HCT116 (cell line): ENCODE data around the gene ZDHHC14.

Source experiments
- CBX3 ChIP-seq: IDR thresholded peaks from 2 replicates; pipeline ENCODE4 v1.6.1; 2012; ENCODE audit warnings: low read depth
- CTCF ChIP-seq, 3 experiments: fragments of 200-600 bp in 1 of 3; sonication (generic) in 1 of 3; IDR thresholded peaks in 2 of 3; conservative IDR thresholded peaks in 1 of 3; 2 replicates each; pipeline ENCODE4 v1.5.1; 2012 to 2017; ENCODE audit warnings: low read depth in 2 of 3, low read length in 2 of 3, antibody characterized with exemption in 1 of 3, borderline replicate concordance in 1 of 3, control low read depth in 1 of 3, mild to moderate bottlenecking in 1 of 3, mixed read lengths in 1 of 3, mixed run types in 1 of 3, moderate library complexity in 1 of 3; ENCODE audit not compliant: insufficient read depth in 1 of 3
- EZH2 ChIP-seq: fragments of 200-600 bp; sonication (generic); IDR thresholded peaks from 2 replicates; pipeline ENCODE4 v1.6.1; 2017; ENCODE audit warnings: antibody characterized with exemption, mixed run types
- JUND ChIP-seq: IDR thresholded peaks from 2 replicates; pipeline ENCODE4 v1.6.1; 2012
- POLR2A ChIP-seq: IDR thresholded peaks from 2 replicates; pipeline ENCODE4 v1.7.0; 2011; ENCODE audit warnings: borderline replicate concordance; ENCODE audit not compliant: insufficient read depth, insufficient read length; ENCODE audit errors: extremely low read depth
- REST ChIP-seq: IDR thresholded peaks from 2 replicates; pipeline ENCODE4 v1.6.1; 2012; ENCODE audit warnings: low read depth
- SRF ChIP-seq: IDR thresholded peaks from 2 replicates; pipeline ENCODE4 v1.6.1; 2012; ENCODE audit warnings: low read depth
- YY1 ChIP-seq: IDR thresholded peaks from 2 replicates; pipeline ENCODE4 v1.6.1; 2011; ENCODE audit warnings: low read length, low read depth, moderate library complexity, mild to moderate bottlenecking; ENCODE audit not compliant: insufficient replicate concordance; ENCODE audit errors: extremely low read depth

GRCh38 chr6:157596886-157597285 is 215.9 kb downstream of the ZDHHC14 start:
- TF ChIP-seq SRF (no peak), REST (no peak), YY1 (no peak), CBX3 (no peak), CTCF (IDR thresholded peaks at IDR 0.05 in 2 of 3, conservative IDR thresholded peaks at IDR 0.05 in 1 of 3; ENCODE audit: borderline replicate concordance in 1 of 3, insufficient read depth in 1 of 3, low read depth in 2 of 3, low read length in 2 of 3) (no peak), EZH2 (no peak), POLR2A (no peak), JUND (no peak)
